HEK293 (cell line): ENCODE measurements around the gene GFI1.

Experiments
- ZFP3 ChIP-seq: fragments of 450-650 bp; formaldehyde crosslinking; IDR thresholded peaks from 2 replicates; pipeline ENCODE4 v1.5.1; 2016; ENCODE audit warnings: low read depth, missing biosample characterization, missing genetic modification characterization
- ZNF521 ChIP-seq: fragments of 450-650 bp; formaldehyde crosslinking; IDR thresholded peaks from 2 replicates; pipeline ENCODE4 v1.5.1; 2017; ENCODE audit warnings: missing biosample characterization, mild to moderate bottlenecking, missing genetic modification characterization
- TF ChIP-seq, protein P1 (sequence below): fragments of 450-650 bp; formaldehyde crosslinking; IDR thresholded peaks from 2 replicates; pipeline ENCODE4 v1.5.1; 2016; ENCODE audit warnings: missing biosample characterization, missing genetic modification characterization

DNA sequence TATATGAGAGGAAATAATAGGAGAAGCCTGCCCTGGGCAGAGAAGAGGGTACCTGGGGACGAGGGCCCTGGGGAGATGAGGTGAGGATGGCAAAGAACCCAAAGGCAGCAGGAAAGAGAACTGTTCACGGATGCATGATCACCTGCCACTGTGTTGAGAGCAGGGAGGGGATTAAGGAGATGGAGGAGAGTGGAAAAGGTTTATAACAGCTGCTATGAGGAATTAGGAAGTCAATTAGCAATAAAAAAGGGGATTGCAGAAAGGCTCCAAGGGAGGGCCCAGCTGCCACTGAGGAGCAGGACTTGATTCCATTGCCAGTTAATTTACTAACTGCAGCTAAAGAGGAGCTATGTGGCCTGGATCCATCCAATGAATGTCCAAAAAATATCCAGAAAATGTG lies 61.1 kb downstream of the GFI1 start:
- TF ChIP-seq ZFP3 (tag by site-specific recombination) (no peak), ZNF521 (tag by site-specific recombination) (no peak)
- TF ChIP-seq, protein P1, sequence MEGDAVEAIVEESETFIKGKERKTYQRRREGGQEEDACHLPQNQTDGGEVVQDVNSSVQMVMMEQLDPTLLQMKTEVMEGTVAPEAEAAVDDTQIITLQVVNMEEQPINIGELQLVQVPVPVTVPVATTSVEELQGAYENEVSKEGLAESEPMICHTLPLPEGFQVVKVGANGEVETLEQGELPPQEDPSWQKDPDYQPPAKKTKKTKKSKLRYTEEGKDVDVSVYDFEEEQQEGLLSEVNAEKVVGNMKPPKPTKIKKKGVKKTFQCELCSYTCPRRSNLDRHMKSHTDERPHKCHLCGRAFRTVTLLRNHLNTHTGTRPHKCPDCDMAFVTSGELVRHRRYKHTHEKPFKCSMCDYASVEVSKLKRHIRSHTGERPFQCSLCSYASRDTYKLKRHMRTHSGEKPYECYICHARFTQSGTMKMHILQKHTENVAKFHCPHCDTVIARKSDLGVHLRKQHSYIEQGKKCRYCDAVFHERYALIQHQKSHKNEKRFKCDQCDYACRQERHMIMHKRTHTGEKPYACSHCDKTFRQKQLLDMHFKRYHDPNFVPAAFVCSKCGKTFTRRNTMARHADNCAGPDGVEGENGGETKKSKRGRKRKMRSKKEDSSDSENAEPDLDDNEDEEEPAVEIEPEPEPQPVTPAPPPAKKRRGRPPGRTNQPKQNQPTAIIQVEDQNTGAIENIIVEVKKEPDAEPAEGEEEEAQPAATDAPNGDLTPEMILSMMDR (tag by site-specific recombination): no peak
